ENCODE measurements around the gene ATP6V0B. TPM values are rescaled to one million over a fixed set of nuclear protein-coding genes. Genes with fewer than 3 reads are reported as not detected.

The ATP6V0B gene
- total RNA-seq, 1 experiment from 2014 or later: 181 TPM

- intact Hi-C loops (cut with micrococcal nuclease; ENCODE audit: unreplicated experiment): no loop called here
- ChIA-PET CTCF (no interaction called here), POLR2A (ENCODE audit: low non-redundant PET) (no interaction called here)
- TF ChIP-seq EZH2 (IDR thresholded peaks at IDR 0.05; ENCODE audit: borderline replicate concordance, low read depth, low read length, poor library complexity, severe bottlenecking): no peak
- TF ChIP-seq CTCF (conservative IDR thresholded peaks at IDR 0.05; ENCODE audit: low read depth, low read length): no peak
- DNase-seq (ENCODE audit: low spot score): no peak
- BruUV-seq (replicated peaks): no TSS peak
- H3K36me3 ChIP-seq (ENCODE audit: insufficient read depth, low read length, poor library complexity, severe bottlenecking): peaks cover 11% of the 10 kb centered on the region
- H3K4me1 ChIP-seq (ENCODE audit: insufficient read depth, low read length, poor library complexity, severe bottlenecking): no peaks in the 10 kb centered on the region
- H3K4me3 ChIP-seq (ENCODE audit: low read depth, low read length, poor library complexity, severe bottlenecking): no peak overlapping the region
- no peak overlapping the region for H3K27ac ChIP-seq (ENCODE audit: low read depth, low read length, poor library complexity, severe bottlenecking)
- no peaks in the 10 kb centered on the region for H3K9me3 ChIP-seq (ENCODE audit: low read depth, low read length, poor library complexity, severe bottlenecking)
- H3K27me3 ChIP-seq (replicated peaks; ENCODE audit: insufficient read depth, low read depth, low read length, poor library complexity): no peaks in the 10 kb centered on the region
Measured at GRCh38 chr1:43962324-43962723, 12.4 kb upstream of the ATP6V0B start.

DNA sequence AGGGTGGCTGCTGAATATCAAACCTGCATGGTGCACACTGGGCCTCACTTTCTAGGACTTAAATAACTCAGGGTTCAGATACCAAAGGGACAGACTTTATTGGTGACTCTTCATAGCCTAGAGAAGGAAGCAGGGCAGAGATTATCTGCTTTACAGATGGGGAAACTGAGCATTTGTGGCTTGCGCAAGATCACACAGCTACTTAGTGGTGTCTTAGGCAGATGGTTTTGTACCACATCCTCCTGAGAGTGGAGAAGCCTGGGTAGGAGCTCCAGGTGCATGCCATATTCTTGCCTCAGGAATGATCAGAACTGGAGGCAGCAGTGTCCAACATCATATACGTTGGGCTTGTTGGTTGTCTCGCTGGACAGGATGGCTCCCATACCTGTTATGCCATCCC is 11.8 kb upstream of the ATP6V0B start:
- Histone ChIP-seq H3K27ac (ENCODE audit: low read depth, low read length, poor library complexity, severe bottlenecking) (no peak overlapping the region), H3K36me3 (ENCODE audit: insufficient read depth, low read length, poor library complexity, severe bottlenecking) (peaks cover 7% of the 10 kb centered on the region), H3K4me3 (ENCODE audit: low read depth, low read length, poor library complexity, severe bottlenecking) (no peak overlapping the region), H3K9me3 (ENCODE audit: low read depth, low read length, poor library complexity, severe bottlenecking) (no peaks in the 10 kb centered on the region), H3K4me1 (ENCODE audit: insufficient read depth, low read length, poor library complexity, severe bottlenecking) (no peaks in the 10 kb centered on the region), H3K27me3 (replicated peaks; ENCODE audit: insufficient read depth, low read depth, low read length, poor library complexity) (no peaks in the 10 kb centered on the region)
- intact Hi-C loops (cut with micrococcal nuclease; ENCODE audit: unreplicated experiment): no loop called here
- BruUV-seq (replicated peaks): no TSS peak
- no peak for DNase-seq (ENCODE audit: low spot score)
- POLR2A ChIA-PET (ENCODE audit: low non-redundant PET): no interaction called here
- CTCF ChIA-PET: no interaction called here
- TF ChIP-seq CTCF (conservative IDR thresholded peaks at IDR 0.05; ENCODE audit: low read depth, low read length) (no peak), EZH2 (IDR thresholded peaks at IDR 0.05; ENCODE audit: borderline replicate concordance, low read depth, low read length, poor library complexity, severe bottlenecking) (no peak)

DNA sequence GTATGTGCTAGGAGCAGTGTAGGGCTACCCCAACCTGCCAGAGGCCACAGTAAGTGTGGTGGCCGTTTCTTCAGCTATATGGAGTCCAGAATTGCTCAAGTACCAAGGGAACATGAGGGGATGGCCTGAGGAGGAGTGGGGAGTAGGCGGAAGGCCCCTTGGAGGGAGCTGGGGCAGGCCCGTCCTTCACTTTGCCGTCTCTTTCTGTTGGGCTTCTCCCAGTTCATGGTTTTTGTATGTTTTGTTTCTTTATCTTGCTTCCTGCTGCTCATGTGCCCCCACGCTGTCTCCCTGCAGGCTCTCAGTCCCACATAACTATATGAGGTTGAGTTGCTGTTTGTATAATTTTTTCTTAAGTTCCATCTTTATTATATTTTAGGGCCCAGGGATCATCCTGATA is 10.9 kb upstream of the ATP6V0B start:
- no TSS peak for BruUV-seq (replicated peaks)
- TF ChIP-seq EZH2 (IDR thresholded peaks at IDR 0.05; ENCODE audit: borderline replicate concordance, low read depth, low read length, poor library complexity, severe bottlenecking): no peak
- no peak for TF ChIP-seq CTCF (conservative IDR thresholded peaks at IDR 0.05; ENCODE audit: low read depth, low read length)
- Histone ChIP-seq H3K4me3 (ENCODE audit: low read depth, low read length, poor library complexity, severe bottlenecking) (no peak overlapping the region), H3K4me1 (ENCODE audit: insufficient read depth, low read length, poor library complexity, severe bottlenecking) (no peaks in the 10 kb centered on the region), H3K36me3 (ENCODE audit: insufficient read depth, low read length, poor library complexity, severe bottlenecking) (peaks cover 5% of the 10 kb centered on the region), H3K27ac (ENCODE audit: low read depth, low read length, poor library complexity, severe bottlenecking) (no peak overlapping the region), H3K27me3 (replicated peaks; ENCODE audit: insufficient read depth, low read depth, low read length, poor library complexity) (no peaks in the 10 kb centered on the region), H3K9me3 (ENCODE audit: low read depth, low read length, poor library complexity, severe bottlenecking) (no peaks in the 10 kb centered on the region)
- ChIA-PET CTCF (no interaction called here), POLR2A (ENCODE audit: low non-redundant PET) (no interaction called here)
- no peak for DNase-seq (ENCODE audit: low spot score)
- intact Hi-C loops (cut with micrococcal nuclease; ENCODE audit: unreplicated experiment): no loop called here

Measured in A673 (cell line).